Activated CD8-positive, alpha-beta T cell treated with anti-CD3 and anti-CD28 coated beads, Interleukin-2, amount 10 ng/mL, durations not matched to agents 7 days and 5 days (primary cell): ENCODE measurements around the gene CCDC57. TPM values are rescaled to one million over a fixed set of nuclear protein-coding genes. Genes with fewer than 3 reads are reported as not detected.
"Not testable (repeated sequence)": the region's sequence is repeated elsewhere in the genome, so short reads cannot be mapped to it uniquely, and the experiment has no call there.

Experiments used
- ATAC-seq: fragments of 150-1000 bp; cut with Tn5 transposase; one replicate; pipeline ENCODE4 v1.10.0; 2021; ENCODE audit warnings: moderate library complexity
- CTCF ChIA-PET: fragments of 350-600 bp; sonication (Branson Sonifier 250); formaldehyde crosslinking; loops from one replicate; lab custom pipeline; 2021; ENCODE audit warnings: antibody characterized with exemption; lab: Charles Lee
- POLR2A ChIA-PET: fragments of 350-600 bp; sonication (Branson Sonifier 250); formaldehyde crosslinking; loops from one replicate; lab custom pipeline; 2021; ENCODE audit warnings: antibody characterized with exemption; lab: Charles Lee
- DNase-seq: peaks from one replicate; pipeline ENCODE4 v3.0.0-alpha.2; 2020
- H3K27ac Mint-ChIP-seq: one replicate; pipeline ENCODE4 v1.8.0; 2021; ENCODE audit warnings: mild to moderate bottlenecking, mixed read lengths
- H3K27me3 Mint-ChIP-seq: one replicate; pipeline ENCODE4 v1.8.0; 2021; ENCODE audit warnings: low read depth, mixed read lengths
- H3K36me3 Mint-ChIP-seq: one replicate; pipeline ENCODE4 v1.8.0; 2021; ENCODE audit warnings: low read depth, mixed read lengths
- H3K4me1 Mint-ChIP-seq: one replicate; pipeline ENCODE4 v1.8.0; 2021; ENCODE audit warnings: low read depth, mixed read lengths
- H3K4me3 Mint-ChIP-seq: one replicate; pipeline ENCODE4 v1.8.0; 2021; ENCODE audit warnings: mild to moderate bottlenecking, mixed read lengths
- H3K9me3 Mint-ChIP-seq: one replicate; pipeline ENCODE4 v1.8.0; 2022; ENCODE audit warnings: mixed read lengths; ENCODE audit not compliant: insufficient read depth
- total RNA-seq, 2 experiments: library from RNA; stranded (reverse); gene quantifications; one replicate each; pipeline ENCODE4 v1.2.3, GENCODE V29; 2021

Gene CCDC57
- total RNA-seq, 2 experiments from 2014 or later: 78.3 to 84.7 TPM

DNA sequence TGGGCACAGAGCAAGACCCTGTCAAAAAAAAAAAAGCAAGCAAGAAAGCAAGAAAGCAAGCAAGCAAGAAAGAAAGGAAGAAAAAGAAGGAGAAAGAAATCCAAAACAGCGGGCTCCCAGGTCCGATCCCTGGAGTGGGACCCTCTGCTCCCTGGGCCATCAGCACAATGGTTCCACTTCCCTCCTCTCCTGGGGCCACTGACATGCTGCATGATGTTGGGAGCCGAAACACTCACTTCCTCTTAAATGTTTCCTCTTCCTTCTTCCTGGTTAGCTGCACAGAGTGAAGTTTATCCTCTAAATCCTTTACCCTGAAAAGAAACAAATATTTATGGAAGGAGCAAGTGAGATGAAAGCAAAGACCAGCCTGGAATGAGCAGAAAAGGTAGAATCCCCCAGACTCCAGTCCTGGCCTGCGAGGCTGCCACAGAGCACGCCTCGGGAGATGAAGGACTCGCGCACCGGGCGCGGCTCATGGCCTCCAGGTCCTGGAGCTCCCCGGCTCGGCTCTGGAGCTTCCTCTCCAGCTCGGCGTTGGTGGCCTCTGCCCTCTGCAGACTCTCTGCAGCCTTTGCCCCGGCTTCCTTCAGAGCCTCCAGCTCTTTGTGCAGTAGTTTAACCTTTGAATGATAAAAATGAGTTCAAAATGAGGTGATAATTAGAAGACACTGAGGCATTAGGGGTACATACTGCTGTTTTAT, 19.0 kb downstream of the CCDC57 start:
- no peak overlapping the region for H3K4me3 Mint-ChIP-seq
- H3K27me3 Mint-ChIP-seq: no peaks in the 10 kb centered on the region
- peaks cover 31% of the 10 kb centered on the region for H3K4me1 Mint-ChIP-seq
- H3K36me3 Mint-ChIP-seq: peaks cover 58% of the 10 kb centered on the region
- DNase-seq (no peak), ATAC-seq (no peak)
- CTCF ChIA-PET: no interaction called here
- peak overlapping the region; percentile 60 for H3K27ac Mint-ChIP-seq
- POLR2A ChIA-PET: no interaction called here
- H3K9me3 Mint-ChIP-seq: no peaks in the 10 kb centered on the region

DNA sequence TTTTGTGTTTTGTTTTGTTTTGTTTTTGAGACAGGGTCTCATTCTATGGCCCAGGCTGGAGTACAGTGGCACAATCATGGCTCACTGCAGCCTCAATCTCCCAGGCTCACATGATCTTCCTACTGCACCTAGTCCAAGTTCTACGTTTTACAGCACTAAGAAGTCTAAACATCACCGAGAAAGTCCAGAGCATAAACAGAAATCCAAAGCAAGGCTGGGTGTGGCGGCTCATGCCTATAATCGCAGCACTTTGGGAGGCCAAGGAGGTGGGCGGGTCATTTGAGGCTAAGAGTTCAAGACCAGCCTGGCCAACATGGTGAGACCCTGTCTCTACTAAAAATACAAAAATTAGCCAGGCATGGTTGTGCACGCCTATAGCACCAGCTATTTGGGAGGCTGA, 19.6 kb downstream of the CCDC57 start:
- ATAC-seq, H3K27me3 Mint-ChIP-seq, DNase-seq, H3K4me3 Mint-ChIP-seq, H3K9me3 Mint-ChIP-seq, CTCF ChIA-PET: not testable (repeated sequence)
- H3K36me3 Mint-ChIP-seq: peaks cover 53% of the 10 kb centered on the region
- peak overlapping the region; percentile 44 for H3K27ac Mint-ChIP-seq
- peaks cover 25% of the 10 kb centered on the region for H3K4me1 Mint-ChIP-seq
- POLR2A ChIA-PET: interaction anchor here (0.6 kb wide), 1 partner anchor 12 kb away, joined by 3 read pairs; no protein-coding TSS in a partner anchor

- Mint-ChIP-seq H3K4me3 (no peak overlapping the region), H3K27me3 (no peaks in the 10 kb centered on the region), H3K27ac (no peak overlapping the region), H3K36me3 (peaks cover 21% of the 10 kb centered on the region), H3K9me3 (no peaks in the 10 kb centered on the region), H3K4me1 (peaks cover 1% of the 10 kb centered on the region)
- ChIA-PET CTCF (no interaction called here), POLR2A (no interaction called here)
- ATAC-seq (no peak), DNase-seq (no peak)
Measured at GRCh38 chr17:82188001-82188961, 24.4 kb downstream of the CCDC57 start.

GRCh38 chr17:82187500-82187899, 25.1 kb downstream of the CCDC57 start:
- ChIA-PET POLR2A (no interaction called here), CTCF (no interaction called here)
- Mint-ChIP-seq H3K27ac (no peak overlapping the region), H3K4me3 (no peak overlapping the region), H3K36me3 (peaks cover 21% of the 10 kb centered on the region), H3K4me1 (no peaks in the 10 kb centered on the region), H3K27me3 (no peaks in the 10 kb centered on the region), H3K9me3 (no peaks in the 10 kb centered on the region)
- no peak for ATAC-seq
- DNase-seq: no peak

DNA sequence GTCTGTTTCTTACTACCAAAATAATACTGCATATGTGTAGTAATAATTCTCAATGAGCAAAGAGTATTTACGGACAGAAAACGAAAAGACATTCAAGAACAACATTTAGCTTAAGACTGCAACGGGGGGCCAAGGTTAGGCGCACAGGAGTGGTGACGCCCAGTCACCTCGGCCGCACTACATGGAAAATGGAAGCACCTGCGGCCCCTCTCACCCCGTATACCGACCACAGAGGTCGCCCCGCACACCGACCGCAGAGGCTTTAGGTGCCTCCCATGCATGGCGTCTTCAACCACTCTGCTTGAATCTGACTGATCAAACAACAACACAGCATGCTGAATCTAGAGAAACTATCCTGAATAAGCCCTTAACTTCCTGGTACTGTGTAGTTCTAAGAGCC, 26.4 kb downstream of the CCDC57 start:
- DNase-seq (no peak), ATAC-seq (no peak)
- Mint-ChIP-seq H3K36me3 (peaks cover 14% of the 10 kb centered on the region), H3K4me1 (no peaks in the 10 kb centered on the region), H3K9me3 (no peaks in the 10 kb centered on the region), H3K27ac (no peak overlapping the region), H3K27me3 (no peaks in the 10 kb centered on the region), H3K4me3 (no peak overlapping the region)
- ChIA-PET CTCF (interaction anchor here (0.8 kb wide), 1 partner anchor 149 kb away, joined by 3 read pairs; the partner anchor contains the start of gene DCXR), POLR2A (no interaction called here)

GRCh38 chr17:82184761-82185160, 27.9 kb downstream of the CCDC57 start:
- H3K4me1 Mint-ChIP-seq: no peaks in the 10 kb centered on the region
- ATAC-seq (no peak), DNase-seq (no peak)
- no peaks in the 10 kb centered on the region for H3K9me3 Mint-ChIP-seq
- H3K4me3 Mint-ChIP-seq: no peak overlapping the region
- POLR2A ChIA-PET: no interaction called here
- CTCF ChIA-PET: no interaction called here
- no peaks in the 10 kb centered on the region for H3K27me3 Mint-ChIP-seq
- peaks cover 9% of the 10 kb centered on the region for H3K36me3 Mint-ChIP-seq
- no peak overlapping the region for H3K27ac Mint-ChIP-seq

- H3K4me1 Mint-ChIP-seq: no peaks in the 10 kb centered on the region
- ATAC-seq (no peak), DNase-seq (no peak)
- no peak overlapping the region for H3K27ac Mint-ChIP-seq
- POLR2A ChIA-PET: interaction anchor here (0.6 to 1.1 kb wide), 2 partner anchors 12 to 20 kb away, joined by 3 read pairs; no protein-coding TSS in a partner anchor
- H3K9me3 Mint-ChIP-seq: no peaks in the 10 kb centered on the region
- H3K36me3 Mint-ChIP-seq: peaks cover 10% of the 10 kb centered on the region
- CTCF ChIA-PET: interaction anchor here (1.3 kb wide), 1 partner anchor 55 kb away, joined by 3 read pairs; no protein-coding TSS in a partner anchor
- no peak overlapping the region for H3K4me3 Mint-ChIP-seq
- no peaks in the 10 kb centered on the region for H3K27me3 Mint-ChIP-seq
Measured at GRCh38 chr17:82180776-82181528, 31.7 kb downstream of the CCDC57 start.

DNA sequence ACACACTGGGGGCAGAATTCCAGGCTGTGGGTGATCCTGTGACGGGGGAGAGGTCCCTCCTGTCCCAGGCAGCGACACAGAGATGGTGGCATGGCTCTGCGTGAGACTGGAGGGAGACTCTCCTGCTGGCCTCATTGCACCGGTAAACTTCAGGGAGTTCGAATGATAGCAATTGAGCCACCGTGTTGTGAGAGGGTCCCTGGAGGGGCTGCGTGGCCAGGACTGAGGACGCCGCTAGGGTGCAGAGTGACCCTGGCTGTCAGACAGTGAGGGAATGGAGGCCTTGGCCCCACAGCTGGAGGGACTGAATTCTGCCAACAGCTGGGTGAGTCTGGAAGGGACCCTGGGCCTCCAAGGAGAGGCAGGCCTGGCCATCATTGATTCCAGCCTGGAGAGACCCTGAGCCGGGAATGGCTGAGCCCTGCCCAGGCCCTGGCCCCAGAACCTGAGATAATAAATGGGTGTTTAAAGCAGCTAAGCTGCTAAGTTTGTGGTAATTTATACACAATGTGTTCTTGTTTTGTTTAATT, 32.6 kb downstream of the CCDC57 start:
- no peak overlapping the region for H3K4me3 Mint-ChIP-seq

GRCh38 chr17:82179412-82179811, 33.2 kb downstream of the CCDC57 start:
- ATAC-seq (no peak), DNase-seq (no peak)
- peaks cover 13% of the 10 kb centered on the region for H3K36me3 Mint-ChIP-seq

More for the DNA sequence above, 32.6 kb downstream of the CCDC57 start:
- no peaks in the 10 kb centered on the region for H3K9me3 Mint-ChIP-seq
- POLR2A ChIA-PET: interaction anchor here (0.7 kb wide), 1 partner anchor 149 kb away, joined by 3 read pairs; the partner anchor contains the start of gene RAC3
- no peaks in the 10 kb centered on the region for H3K27me3 Mint-ChIP-seq
- peaks cover 8% of the 10 kb centered on the region for H3K36me3 Mint-ChIP-seq
- ATAC-seq (no peak), DNase-seq (no peak)
- CTCF ChIA-PET: interaction anchor here (1.5 kb wide), 1 partner anchor 26 kb away, joined by 3 read pairs; no protein-coding TSS in a partner anchor
- H3K4me1 Mint-ChIP-seq: no peaks in the 10 kb centered on the region
- no peak overlapping the region for H3K27ac Mint-ChIP-seq

DNA sequence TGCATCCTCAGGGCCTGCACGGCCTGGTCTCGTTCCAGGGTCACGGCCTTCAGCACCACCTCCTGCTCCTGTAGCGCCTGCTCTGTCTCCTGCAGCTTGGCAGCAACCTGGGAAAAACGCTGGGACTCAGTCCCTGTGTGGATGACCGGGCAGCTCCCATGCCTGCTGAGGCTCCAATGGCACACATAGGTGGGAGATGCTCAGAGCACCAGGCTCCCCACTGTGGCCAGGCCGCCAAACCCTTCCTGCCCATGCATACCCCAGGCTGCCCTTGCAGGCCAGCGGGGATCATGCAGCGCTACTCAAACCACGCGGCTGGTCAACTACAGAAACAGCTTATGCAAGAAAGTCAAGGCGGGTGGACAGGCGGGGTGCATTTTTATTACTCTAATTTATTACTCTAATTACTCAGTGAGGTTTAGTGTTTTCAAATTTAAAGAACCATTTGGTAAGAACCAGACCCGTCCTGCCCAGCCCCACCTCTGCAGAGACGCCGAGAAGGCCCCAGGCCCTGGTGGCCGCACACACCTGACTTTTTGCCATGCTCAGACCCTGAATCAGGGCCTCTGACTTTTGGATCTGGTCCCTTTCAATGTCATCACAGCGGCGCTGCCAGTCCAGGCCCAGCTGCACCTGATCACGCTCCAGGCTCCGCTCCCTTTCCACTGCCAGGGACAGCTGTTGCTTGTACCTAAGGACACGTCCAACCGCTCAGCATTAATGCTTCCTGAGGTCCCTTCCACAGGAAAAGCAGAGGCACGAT, 34.0 kb downstream of the CCDC57 start:
- H3K27ac Mint-ChIP-seq: no peak overlapping the region
- CTCF ChIA-PET: interaction anchor here (1.3 to 1.5 kb wide), 2 partner anchors 23 to 27 kb away, joined by 3 read pairs; no protein-coding TSS in a partner anchor
- no peaks in the 10 kb centered on the region for H3K4me1 Mint-ChIP-seq
- H3K27me3 Mint-ChIP-seq: no peaks in the 10 kb centered on the region
- ATAC-seq: no peak
- H3K9me3 Mint-ChIP-seq: no peaks in the 10 kb centered on the region
- H3K36me3 Mint-ChIP-seq: peaks cover 13% of the 10 kb centered on the region
- H3K4me3 Mint-ChIP-seq: no peak overlapping the region
- POLR2A ChIA-PET: interaction anchor here (0.7 kb wide), 1 partner anchor 13 kb away, joined by 3 read pairs; no protein-coding TSS in a partner anchor
- DNase-seq: no peak

More at GRCh38 chr17:82179412-82179811, 33.2 kb downstream of the CCDC57 start:
- H3K27ac Mint-ChIP-seq: no peak overlapping the region
- POLR2A ChIA-PET: no interaction called here
- CTCF ChIA-PET: interaction anchor here (1.3 to 1.5 kb wide), 2 partner anchors 24 to 27 kb away, joined by 3 read pairs; no protein-coding TSS in a partner anchor
- H3K9me3 Mint-ChIP-seq: no peaks in the 10 kb centered on the region
- H3K4me1 Mint-ChIP-seq: no peaks in the 10 kb centered on the region
- H3K4me3 Mint-ChIP-seq: no peak overlapping the region
- H3K27me3 Mint-ChIP-seq: no peaks in the 10 kb centered on the region
